CD1c-positive myeloid dendritic cell (primary cell): Measurements from ENCODE around the gene TMEM41B.
"Not testable (repeated sequence)": the region's sequence is repeated elsewhere in the genome, so short reads cannot be mapped to it uniquely, and the experiment has no call there.

ENCODE experiments used
- DNase-seq: peaks from one replicate; pipeline ENCODE4 v3.0.0-alpha.2; 2016; ENCODE audit errors: extremely low spot score

Gene TMEM41B

GRCh38 chr11:9314291-9315077, at the start of gene TMEM41B:
Gene TMEM41B (minus strand): TSS chr11:9314593. CDS start chr11:9314441, 152 bp downstream.
- DNase-seq: peak; percentile 99

GRCh38 chr11:9362393-9362863, 48.0 kb upstream of the TMEM41B start:
- no peak for DNase-seq

- DNase-seq: not testable (repeated sequence)
Observed at GRCh38 chr11:9360862-9361622, 46.6 kb upstream of the TMEM41B start.

GRCh38 chr11:9357041-9357440, 42.6 kb upstream of the TMEM41B start:
- no peak for DNase-seq

- no peak for DNase-seq
Observed at GRCh38 chr11:9351321-9351881, 37.0 kb upstream of the TMEM41B start.

- DNase-seq: not testable (repeated sequence)
Observed at GRCh38 chr11:9347779-9348178, 33.4 kb upstream of the TMEM41B start.

GRCh38 chr11:9347100-9347499, 32.7 kb upstream of the TMEM41B start:
- no peak for DNase-seq

GRCh38 chr11:9344061-9344680, 29.8 kb upstream of the TMEM41B start:
- no peak for DNase-seq

GRCh38 chr11:9341638-9342178, 27.3 kb upstream of the TMEM41B start:
- DNase-seq: no peak

GRCh38 chr11:9332655-9333054, 18.3 kb upstream of the TMEM41B start:
- DNase-seq: no peak

- no peak for DNase-seq
Observed at GRCh38 chr11:9330387-9331384, 16.3 kb upstream of the TMEM41B start.

- no peak for DNase-seq
Observed at GRCh38 chr11:9320047-9320446, 5.7 kb upstream of the TMEM41B start.

GRCh38 chr11:9319377-9320001, 5.1 kb upstream of the TMEM41B start:
- not testable (repeated sequence) for DNase-seq

- DNase-seq: not testable (repeated sequence)
Observed at GRCh38 chr11:9318442-9319376, 4.3 kb upstream of the TMEM41B start.

- no peak for DNase-seq
Observed at GRCh38 chr11:9316334-9316733, 1.9 kb upstream of the TMEM41B start.

- DNase-seq: no peak
Observed at GRCh38 chr11:9315078-9315688, 790 bp upstream of the TMEM41B start.

GRCh38 chr11:9313648-9314290, 624 bp downstream of the TMEM41B start:
- DNase-seq: peak; percentile 17
